ENCODE results near the gene TP53BP2. TPM values are rescaled to one million over a fixed set of nuclear protein-coding genes. Genes with fewer than 3 reads are reported as not detected.

Gene TP53BP2
- polyA plus RNA-seq, 1 experiment = 48.1 TPM

GRCh38 chr1:223860051-223860622, 14.4 kb upstream of the TP53BP2 start:
- ChIA-PET CTCF (no interaction called here), POLR2A (no interaction called here)
- Histone ChIP-seq H3K9me3 (ENCODE audit: control insufficient read depth, insufficient read depth, low read length) (peaks cover 5% of the 10 kb centered on the region; the same call in 1 of the 2 replicates), H3K4me3 (ENCODE audit: low read depth, low read length) (no peak overlapping the region), H3K27ac (ENCODE audit: low read depth, low read length) (no peak overlapping the region), H3K27me3 (ENCODE audit: control insufficient read depth, insufficient read depth, low read length) (peaks cover 7% of the 10 kb centered on the region)
- TF ChIP-seq CTCF (IDR thresholded peaks at IDR 0.05; ENCODE audit: low read depth, low read length) = no peak
- no peak for DNase-seq (ENCODE audit: low read depth, low spot score)

DNA sequence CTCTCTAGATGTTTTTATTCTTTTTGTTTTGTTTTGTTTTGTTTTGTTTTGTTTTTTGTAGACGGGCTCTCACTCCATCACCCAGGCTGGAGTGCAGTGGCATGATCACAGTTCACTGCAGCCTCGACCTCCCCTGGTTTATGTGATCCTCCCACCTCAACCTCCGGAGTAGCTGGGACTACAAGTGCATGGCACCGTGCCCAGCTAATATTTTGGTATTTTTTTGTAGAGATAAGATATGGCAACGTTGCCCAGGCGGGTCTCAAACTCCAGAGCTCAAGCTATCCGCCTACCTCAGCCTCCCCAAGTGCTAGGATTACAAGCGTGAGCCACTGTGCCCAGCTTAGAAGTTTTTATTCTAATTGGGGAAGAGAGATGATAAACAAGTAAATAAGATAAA, 13.3 kb upstream of the TP53BP2 start:
- Histone ChIP-seq H3K27ac (ENCODE audit: low read depth, low read length) (no peak overlapping the region), H3K4me3 (ENCODE audit: low read depth, low read length) (no peak overlapping the region), H3K9me3 (ENCODE audit: control insufficient read depth, insufficient read depth, low read length) (no peaks in the 10 kb centered on the region; the same call in 1 of the 2 replicates), H3K27me3 (ENCODE audit: control insufficient read depth, insufficient read depth, low read length) (peaks cover 7% of the 10 kb centered on the region)
- DNase-seq (ENCODE audit: low read depth, low spot score) = no peak
- POLR2A ChIA-PET = no interaction called here
- CTCF ChIA-PET = interaction anchor here (0.8 kb wide), 1 partner anchor 13 kb away, joined by 3 read pairs; no protein-coding TSS in a partner anchor
- TF ChIP-seq CTCF (IDR thresholded peaks at IDR 0.05; ENCODE audit: low read depth, low read length) = no peak

DNA sequence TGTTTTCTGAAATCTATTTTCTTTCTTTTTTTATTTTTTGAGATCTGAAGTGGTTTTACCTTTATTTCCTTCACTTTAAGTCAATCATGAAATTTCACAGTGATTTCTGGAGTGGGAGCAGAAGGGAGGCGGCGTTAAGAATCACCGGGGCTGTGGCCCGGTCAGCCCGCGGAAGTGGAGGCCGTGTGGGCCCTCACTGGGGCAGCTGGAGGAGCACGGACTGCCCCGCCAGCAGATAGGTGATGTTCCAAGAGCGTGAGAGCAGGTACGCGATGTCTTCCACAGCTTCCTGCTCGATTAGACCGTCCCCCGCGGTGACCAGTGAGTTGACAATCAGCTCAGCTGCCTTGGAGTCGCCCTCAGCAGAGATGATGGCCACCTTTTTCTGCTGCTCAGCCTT, 10.6 kb upstream of the TP53BP2 start:
- POLR2A ChIA-PET = no interaction called here
- Histone ChIP-seq H3K4me3 (ENCODE audit: low read depth, low read length) (no peak overlapping the region), H3K27ac (ENCODE audit: low read depth, low read length) (no peak overlapping the region), H3K9me3 (ENCODE audit: control insufficient read depth, insufficient read depth, low read length) (no peaks in the 10 kb centered on the region; the same call in 1 of the 2 replicates), H3K27me3 (ENCODE audit: control insufficient read depth, insufficient read depth, low read length) (peaks cover 7% of the 10 kb centered on the region)
- CTCF ChIA-PET = no interaction called here
- TF ChIP-seq CTCF (IDR thresholded peaks at IDR 0.05; ENCODE audit: low read depth, low read length) = no peak
- DNase-seq (ENCODE audit: low read depth, low spot score) = no peak

DNA sequence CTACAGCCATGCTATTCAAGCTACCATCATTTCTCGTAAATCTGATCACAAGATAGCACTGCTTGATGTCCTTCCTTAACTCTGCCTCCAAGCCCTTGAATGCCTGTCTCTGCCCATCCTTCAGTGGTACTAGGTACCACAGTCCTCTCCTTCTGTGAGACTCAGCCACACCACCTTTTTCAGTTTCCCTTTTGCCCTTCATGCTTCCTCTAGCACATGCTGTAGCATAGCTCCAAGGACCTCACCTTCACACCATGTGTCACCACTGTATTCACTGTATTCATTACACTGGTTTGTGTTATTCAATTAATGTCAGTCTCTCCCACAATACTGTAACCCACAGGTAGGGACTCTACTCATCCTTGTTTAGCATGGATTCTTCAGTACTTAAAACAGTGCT, 8.0 kb upstream of the TP53BP2 start:
- H3K27ac ChIP-seq (ENCODE audit: low read depth, low read length) = no peak overlapping the region
- H3K27me3 ChIP-seq (ENCODE audit: control insufficient read depth, insufficient read depth, low read length) = peaks cover 5% of the 10 kb centered on the region
- DNase-seq (ENCODE audit: low read depth, low spot score) = no peak
- no peak overlapping the region for H3K4me3 ChIP-seq (ENCODE audit: low read depth, low read length)
- ChIA-PET POLR2A (no interaction called here), CTCF (interaction anchor here (1.0 to 1.2 kb wide), 2 partner anchors 49 to 720 kb away, joined by 3 to 4 read pairs; no protein-coding TSS in a partner anchor)
- no peak for TF ChIP-seq CTCF (IDR thresholded peaks at IDR 0.05; ENCODE audit: low read depth, low read length)
- H3K9me3 ChIP-seq (ENCODE audit: control insufficient read depth, insufficient read depth, low read length) = no peaks in the 10 kb centered on the region; the same call in 1 of the 2 replicates

GRCh38 chr1:223853275-223853674, 7.5 kb upstream of the TP53BP2 start:
- ChIA-PET CTCF (interaction anchor here (1.0 to 1.2 kb wide), 2 partner anchors 49 to 719 kb away, joined by 3 to 4 read pairs; no protein-coding TSS in a partner anchor), POLR2A (interaction anchor here (0.5 kb wide), 1 partner anchor 48 kb away, joined by 3 read pairs; no protein-coding TSS in a partner anchor)
- DNase-seq (ENCODE audit: low read depth, low spot score) = no peak

More at GRCh38 chr1:223853275-223853674, 7.5 kb upstream of the TP53BP2 start:
- no peak overlapping the region for H3K27ac ChIP-seq (ENCODE audit: low read depth, low read length)
- H3K4me3 ChIP-seq (ENCODE audit: low read depth, low read length) = no peak overlapping the region
- TF ChIP-seq CTCF (IDR thresholded peaks at IDR 0.05; ENCODE audit: low read depth, low read length) = no peak
- H3K9me3 ChIP-seq (ENCODE audit: control insufficient read depth, insufficient read depth, low read length) = no peaks in the 10 kb centered on the region; the same call in 1 of the 2 replicates
- H3K27me3 ChIP-seq (ENCODE audit: control insufficient read depth, insufficient read depth, low read length) = peaks cover 1% of the 10 kb centered on the region
